ENCODE measurements around the gene GTF3C6.
"Not testable (repeated sequence)": the region's sequence is repeated elsewhere in the genome, so short reads cannot be mapped to it uniquely, and the experiment has no call there.

The GTF3C6 gene

DNA sequence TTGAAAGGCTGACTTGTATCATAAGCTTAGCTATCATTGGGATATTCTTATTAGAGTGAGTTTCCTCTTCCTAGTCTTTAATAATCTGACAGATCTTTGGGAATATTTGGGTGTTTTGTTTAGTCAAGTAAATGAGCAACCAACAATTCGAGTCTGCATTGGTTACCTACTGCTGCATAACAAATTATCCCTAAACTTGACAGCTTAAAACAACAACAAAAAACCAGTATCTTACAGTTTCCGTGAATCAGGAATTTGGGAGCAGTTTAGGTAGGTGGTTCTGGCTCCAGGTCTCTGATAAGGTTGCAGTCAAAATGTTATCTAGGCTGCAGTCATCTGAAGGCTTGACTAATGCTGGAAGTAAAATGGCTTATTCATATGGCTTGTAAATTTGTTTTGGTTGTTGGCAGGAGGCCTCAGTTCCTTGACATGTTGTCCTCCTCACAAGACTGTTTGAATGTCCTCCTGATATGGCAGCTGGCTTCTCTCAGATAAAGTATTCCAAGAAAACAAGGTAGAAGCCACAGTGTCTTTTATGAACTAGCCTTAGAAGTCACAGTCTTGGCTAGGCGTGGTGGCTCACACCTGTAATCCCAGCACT is 7.2 kb downstream of the GTF3C6 start:
- peaks cover 7% of the 10 kb centered on the region for H3K36me3 ChIP-seq (ENCODE audit: control insufficient read depth, insufficient read depth, low read length)
- H3K27me3 ChIP-seq (replicated peaks; ENCODE audit: control insufficient read depth, insufficient read depth, low read length), result no peaks in the 10 kb centered on the region
- H3K4me3 ChIP-seq (replicated peaks; ENCODE audit: low read depth, low read length), result no peak overlapping the region
- TF ChIP-seq, protein P1, sequence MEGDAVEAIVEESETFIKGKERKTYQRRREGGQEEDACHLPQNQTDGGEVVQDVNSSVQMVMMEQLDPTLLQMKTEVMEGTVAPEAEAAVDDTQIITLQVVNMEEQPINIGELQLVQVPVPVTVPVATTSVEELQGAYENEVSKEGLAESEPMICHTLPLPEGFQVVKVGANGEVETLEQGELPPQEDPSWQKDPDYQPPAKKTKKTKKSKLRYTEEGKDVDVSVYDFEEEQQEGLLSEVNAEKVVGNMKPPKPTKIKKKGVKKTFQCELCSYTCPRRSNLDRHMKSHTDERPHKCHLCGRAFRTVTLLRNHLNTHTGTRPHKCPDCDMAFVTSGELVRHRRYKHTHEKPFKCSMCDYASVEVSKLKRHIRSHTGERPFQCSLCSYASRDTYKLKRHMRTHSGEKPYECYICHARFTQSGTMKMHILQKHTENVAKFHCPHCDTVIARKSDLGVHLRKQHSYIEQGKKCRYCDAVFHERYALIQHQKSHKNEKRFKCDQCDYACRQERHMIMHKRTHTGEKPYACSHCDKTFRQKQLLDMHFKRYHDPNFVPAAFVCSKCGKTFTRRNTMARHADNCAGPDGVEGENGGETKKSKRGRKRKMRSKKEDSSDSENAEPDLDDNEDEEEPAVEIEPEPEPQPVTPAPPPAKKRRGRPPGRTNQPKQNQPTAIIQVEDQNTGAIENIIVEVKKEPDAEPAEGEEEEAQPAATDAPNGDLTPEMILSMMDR (IDR thresholded peaks at IDR 0.05; ENCODE audit: insufficient read depth, low read length, poor library complexity, severe bottlenecking), result no peak
- DNase-seq (ENCODE audit: extremely low read depth, insufficient read length), result no peak

GRCh38 chr6:110968661-110969060 is 10.2 kb downstream of the GTF3C6 start:
- H3K4me3 ChIP-seq (replicated peaks; ENCODE audit: low read depth, low read length); H3K27me3 ChIP-seq (replicated peaks; ENCODE audit: control insufficient read depth, insufficient read depth, low read length); DNase-seq (ENCODE audit: extremely low read depth, insufficient read length); H3K36me3 ChIP-seq (ENCODE audit: control insufficient read depth, insufficient read depth, low read length): not testable (repeated sequence)

DNA sequence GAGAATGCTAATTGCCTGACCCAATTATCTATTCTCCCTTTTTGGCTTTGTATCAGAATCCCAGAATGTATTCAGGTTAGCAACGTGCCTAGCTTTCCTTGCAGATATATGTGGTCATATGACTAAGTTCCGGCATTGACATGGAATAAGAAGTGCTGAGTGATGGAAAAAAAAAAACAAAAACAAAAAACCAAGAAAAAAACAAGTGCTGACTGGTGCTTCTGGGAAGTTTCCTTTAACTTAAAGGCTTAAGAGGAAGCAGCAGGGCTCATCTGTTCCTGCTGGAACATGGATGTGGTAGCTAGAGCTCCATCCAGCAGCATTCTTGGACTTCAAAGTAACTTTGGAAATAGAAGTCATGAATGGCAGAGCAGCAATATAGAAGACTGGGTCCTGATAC is 13.0 kb downstream of the GTF3C6 start:
- no peaks in the 10 kb centered on the region for H3K27me3 ChIP-seq (replicated peaks; ENCODE audit: control insufficient read depth, insufficient read depth, low read length)
- no peak for DNase-seq (ENCODE audit: extremely low read depth, insufficient read length)
- H3K36me3 ChIP-seq (ENCODE audit: control insufficient read depth, insufficient read depth, low read length), result no peaks in the 10 kb centered on the region; the same call in none of the 2 replicates
- H3K4me3 ChIP-seq (replicated peaks; ENCODE audit: low read depth, low read length), result no peak overlapping the region
- TF ChIP-seq, protein P1 (IDR thresholded peaks at IDR 0.05; ENCODE audit: insufficient read depth, low read length, poor library complexity, severe bottlenecking), result no peak

- H3K27me3 ChIP-seq (replicated peaks; ENCODE audit: control insufficient read depth, insufficient read depth, low read length), result no peaks in the 10 kb centered on the region
- TF ChIP-seq, protein P1 (IDR thresholded peaks at IDR 0.05; ENCODE audit: insufficient read depth, low read length, poor library complexity, severe bottlenecking), result no peak
- no peak overlapping the region for H3K4me3 ChIP-seq (replicated peaks; ENCODE audit: low read depth, low read length)
- DNase-seq (ENCODE audit: extremely low read depth, insufficient read length), result no peak
- no peaks in the 10 kb centered on the region; the same call in 1 of the 2 replicates for H3K36me3 ChIP-seq (ENCODE audit: control insufficient read depth, insufficient read depth, low read length)
Measured at GRCh38 chr6:110976575-110976974, 18.1 kb downstream of the GTF3C6 start.

GRCh38 chr6:110979565-110980101 is 21.1 kb downstream of the GTF3C6 start:
- TF ChIP-seq, protein P1 (IDR thresholded peaks at IDR 0.05; ENCODE audit: insufficient read depth, low read length, poor library complexity, severe bottlenecking), result no peak
- no peaks in the 10 kb centered on the region for H3K27me3 ChIP-seq (replicated peaks; ENCODE audit: control insufficient read depth, insufficient read depth, low read length)
- H3K36me3 ChIP-seq (ENCODE audit: control insufficient read depth, insufficient read depth, low read length), result no peaks in the 10 kb centered on the region; the same call in 1 of the 2 replicates
- no peak for DNase-seq (ENCODE audit: extremely low read depth, insufficient read length)
- H3K4me3 ChIP-seq (replicated peaks; ENCODE audit: low read depth, low read length), result no peak overlapping the region

DNA sequence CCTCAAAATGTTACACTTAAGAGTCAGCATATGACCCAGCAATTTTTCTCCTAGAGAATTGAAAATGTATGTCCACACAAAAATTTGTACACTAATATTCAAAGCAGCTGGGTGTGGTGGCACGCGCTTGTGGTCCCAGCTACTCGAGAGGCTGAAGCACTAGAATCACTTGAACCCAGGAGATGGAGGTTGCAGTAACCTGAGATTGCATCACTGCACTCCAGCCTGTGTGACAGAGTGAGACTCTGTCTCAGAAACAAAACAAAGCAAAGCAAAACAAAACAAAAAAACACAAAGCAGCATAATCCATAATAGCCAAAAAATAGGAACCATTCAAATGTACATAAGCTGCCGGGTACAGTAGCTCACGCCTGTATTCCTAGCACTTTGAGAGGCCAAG is 21.7 kb downstream of the GTF3C6 start:
- H3K4me3 ChIP-seq (replicated peaks; ENCODE audit: low read depth, low read length), result no peak overlapping the region
- TF ChIP-seq, protein P1 (IDR thresholded peaks at IDR 0.05; ENCODE audit: insufficient read depth, low read length, poor library complexity, severe bottlenecking), result no peak
- DNase-seq (ENCODE audit: extremely low read depth, insufficient read length), result no peak
- no peaks in the 10 kb centered on the region for H3K27me3 ChIP-seq (replicated peaks; ENCODE audit: control insufficient read depth, insufficient read depth, low read length)
- H3K36me3 ChIP-seq (ENCODE audit: control insufficient read depth, insufficient read depth, low read length), result no peaks in the 10 kb centered on the region; the same call in 1 of the 2 replicates

Data from GM06990 (cell line).